ENCODE results near the gene GABRD.

The GABRD gene

GRCh38 chr1:2050461-2050792, 31.3 kb downstream of the GABRD start:
- in situ Hi-C loops (cut with MboI; ENCODE audit: low sequenced_read_pairs): no loop called here

DNA sequence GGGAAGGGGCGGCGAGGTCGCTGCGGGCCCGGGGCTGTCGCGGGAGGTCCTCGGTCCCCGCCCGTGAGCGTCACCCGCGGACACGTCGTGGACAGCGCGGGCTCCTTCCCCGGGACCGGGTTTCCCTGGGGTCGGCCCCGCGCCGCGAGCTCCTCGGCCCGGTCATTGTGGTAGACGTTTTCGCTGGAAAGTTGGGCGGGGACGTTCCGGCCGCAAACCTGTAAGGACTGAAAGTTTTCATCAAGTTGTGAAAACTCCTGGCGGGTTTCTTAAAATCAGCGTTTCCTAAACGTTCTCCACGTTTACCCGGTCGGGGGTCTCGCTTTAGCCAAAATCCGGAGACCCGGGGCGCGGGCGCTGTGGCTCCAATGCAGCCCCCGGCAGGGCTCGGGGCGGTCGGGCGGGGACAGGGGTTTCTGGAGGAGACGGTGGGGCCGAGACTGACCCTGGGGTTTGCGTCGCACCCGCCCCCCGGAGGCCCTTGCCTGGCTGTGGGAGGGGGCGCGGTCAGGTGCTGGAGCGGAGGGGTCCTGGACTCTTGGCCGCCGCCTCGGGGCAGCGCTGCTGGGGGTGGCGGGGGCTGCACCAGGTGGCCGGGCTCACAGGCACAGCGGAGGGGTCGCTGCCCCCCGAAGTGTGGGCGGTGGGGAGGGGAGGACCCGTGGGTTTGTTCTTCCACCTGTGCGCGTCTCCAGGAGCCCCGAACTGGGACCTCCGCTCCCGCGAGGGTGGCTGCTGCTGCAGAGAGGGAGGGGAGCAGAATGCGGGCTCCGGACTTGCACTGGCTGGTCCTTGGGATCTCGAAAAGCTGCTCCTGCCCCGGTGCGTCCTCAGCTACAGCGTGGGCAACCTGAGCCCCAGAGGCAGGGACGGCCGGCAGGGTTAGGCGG, 31.9 kb downstream of the GABRD start:
- in situ Hi-C loops (cut with MboI; ENCODE audit: low sequenced_read_pairs): no loop called here

DNA sequence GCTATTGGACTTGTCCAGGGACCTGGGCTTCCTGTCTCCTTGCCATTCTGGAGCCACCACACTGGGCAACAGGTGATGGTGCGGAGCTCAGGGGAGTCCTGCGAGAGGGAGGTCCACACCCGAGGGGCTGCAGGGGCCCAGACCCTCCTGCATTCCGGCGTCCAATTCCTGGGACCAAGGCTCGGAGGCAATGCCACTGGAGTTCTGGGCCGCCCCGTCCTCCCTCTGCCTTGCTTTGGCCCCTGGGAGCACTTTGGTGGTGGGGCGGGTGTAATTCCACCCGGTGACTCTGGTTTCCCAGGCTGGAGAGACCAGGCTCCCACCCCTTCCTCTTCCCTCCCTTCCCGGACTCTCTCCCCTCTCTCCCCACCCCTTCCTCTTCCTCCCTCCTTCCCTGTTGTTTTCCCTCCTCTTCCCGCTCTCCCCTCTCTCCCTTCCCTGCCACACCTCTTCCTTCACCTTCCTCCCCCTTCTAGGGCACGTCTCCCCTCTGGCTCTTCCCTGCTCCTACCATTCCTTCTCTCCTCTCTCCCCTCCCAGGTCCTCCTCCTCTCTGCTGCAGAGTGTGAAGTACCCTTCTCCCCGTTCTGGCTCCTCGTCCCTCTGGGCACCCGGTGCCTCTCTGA, 33.0 kb downstream of the GABRD start:
- in situ Hi-C loops (cut with MboI; ENCODE audit: low sequenced_read_pairs): no loop called here

- in situ Hi-C loops (cut with MboI; ENCODE audit: low sequenced_read_pairs): no loop called here
Observed at GRCh38 chr1:2052756-2053155, 33.6 kb downstream of the GABRD start.

DNA sequence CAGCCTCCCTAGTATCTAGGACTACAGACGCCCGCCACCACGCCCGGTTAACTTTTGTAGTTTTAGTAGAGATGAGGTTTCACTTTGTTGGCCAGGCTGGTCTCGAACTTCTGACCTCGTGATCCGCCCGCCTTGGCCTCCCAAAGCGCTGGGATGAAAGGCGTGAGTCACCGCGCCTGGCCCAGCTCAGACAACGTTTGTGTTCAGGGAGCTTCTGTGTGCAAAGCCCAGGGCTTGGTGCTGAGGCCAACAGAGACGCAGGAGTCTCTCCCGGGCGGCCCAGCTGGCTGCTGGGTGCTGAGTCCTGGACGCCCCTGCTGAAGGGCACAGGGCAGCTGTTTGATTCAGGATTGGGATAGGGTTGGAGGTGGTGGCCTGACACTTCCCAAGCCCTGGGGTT, 34.1 kb downstream of the GABRD start:
- in situ Hi-C loops (cut with MboI; ENCODE audit: low sequenced_read_pairs): no loop called here

GRCh38 chr1:2053784-2054376, 34.7 kb downstream of the GABRD start:
- in situ Hi-C loops (cut with MboI; ENCODE audit: low sequenced_read_pairs): no loop called here

DNA sequence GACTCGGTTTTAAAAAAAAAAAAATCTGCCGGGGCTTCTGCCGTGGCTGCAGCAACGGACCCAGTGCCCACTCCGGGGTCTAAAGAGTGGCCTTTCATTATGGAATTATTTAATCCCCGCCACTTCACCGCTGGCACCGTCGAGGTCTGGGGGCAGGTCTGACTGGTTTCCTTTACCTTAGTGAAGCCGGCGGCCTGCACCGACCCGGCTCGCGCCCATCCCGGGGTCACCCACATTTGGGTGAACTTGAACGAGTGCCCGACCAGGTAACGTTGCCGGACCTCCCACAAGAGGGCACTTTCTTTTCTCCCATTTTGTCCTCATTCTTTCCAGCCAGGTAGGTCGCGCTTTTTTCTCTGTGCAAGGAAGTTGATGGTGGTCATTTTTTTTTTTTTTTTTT, 35.4 kb downstream of the GABRD start:
- in situ Hi-C loops (cut with MboI; ENCODE audit: low sequenced_read_pairs): no loop called here

- in situ Hi-C loops (cut with MboI; ENCODE audit: low sequenced_read_pairs): no loop called here
Observed at GRCh38 chr1:2055911-2056575, 36.9 kb downstream of the GABRD start.

DNA sequence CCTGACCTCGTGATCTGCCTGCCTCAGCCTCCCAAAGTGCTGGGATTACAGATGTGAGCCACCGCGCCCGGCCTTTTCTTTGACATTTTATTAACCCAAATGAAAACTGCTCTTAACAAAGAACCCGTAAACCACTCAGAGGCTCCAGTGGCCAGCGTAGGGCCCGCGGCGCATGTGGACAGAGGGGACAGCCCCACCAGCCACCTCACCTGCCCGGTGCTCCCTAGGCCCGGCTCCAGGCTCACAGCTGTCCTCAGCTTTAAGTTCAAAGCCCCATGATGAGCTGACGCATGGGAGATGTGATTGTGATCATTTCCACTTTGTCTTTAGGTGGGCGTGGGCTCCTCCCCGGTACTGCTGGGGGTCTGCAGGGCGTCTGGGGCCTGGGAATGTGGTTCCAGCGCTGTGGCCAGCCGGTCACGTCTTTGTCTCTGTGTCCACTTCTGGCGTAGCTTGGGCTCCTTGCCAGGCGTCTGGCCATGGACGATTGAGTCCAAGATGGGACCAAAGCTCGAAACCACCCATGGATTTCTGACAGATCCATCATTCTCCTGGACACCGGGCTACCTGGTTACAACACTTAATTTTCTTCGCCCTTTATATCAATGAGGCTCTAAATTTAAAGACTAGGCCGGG, 37.9 kb downstream of the GABRD start:
- in situ Hi-C loops (cut with MboI; ENCODE audit: low sequenced_read_pairs): no loop called here

DNA sequence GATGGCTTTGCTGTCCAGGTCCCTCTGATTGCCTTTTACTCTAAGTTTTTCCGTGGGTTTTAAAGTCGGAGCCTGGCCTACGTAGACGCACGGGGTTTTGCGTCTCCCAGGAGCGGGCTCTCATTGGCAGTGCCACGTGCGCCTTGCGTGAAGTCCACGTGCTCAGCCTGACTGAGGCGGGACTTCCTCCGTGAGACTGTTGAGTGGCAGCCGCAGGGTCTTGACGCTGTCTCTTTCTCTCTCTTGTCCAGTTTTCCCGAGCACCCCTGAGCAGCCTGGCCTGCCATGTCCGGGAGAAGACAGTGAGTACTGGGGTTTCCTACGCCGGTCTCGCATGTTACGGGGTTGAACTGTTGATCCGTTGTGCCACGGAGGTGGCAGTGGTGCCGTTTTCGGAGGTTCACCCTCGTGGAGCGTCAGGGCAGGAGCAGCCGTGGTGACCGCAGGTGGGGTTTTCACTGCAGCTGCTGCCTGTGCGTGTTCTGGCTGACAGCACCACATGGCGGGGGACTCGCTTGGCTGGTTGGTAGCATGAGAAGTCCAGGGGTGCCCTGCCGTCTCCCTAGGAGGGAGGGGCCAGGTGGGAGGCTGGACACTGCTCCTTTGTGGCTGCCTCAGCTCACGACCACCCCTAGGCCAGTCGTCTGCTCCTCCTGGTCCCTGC, 40.3 kb downstream of the GABRD start:
- in situ Hi-C loops (cut with MboI; ENCODE audit: low sequenced_read_pairs): no loop called here

GRCh38 chr1:2060072-2060471, 40.9 kb downstream of the GABRD start:
- in situ Hi-C loops (cut with MboI; ENCODE audit: low sequenced_read_pairs): no loop called here

DNA sequence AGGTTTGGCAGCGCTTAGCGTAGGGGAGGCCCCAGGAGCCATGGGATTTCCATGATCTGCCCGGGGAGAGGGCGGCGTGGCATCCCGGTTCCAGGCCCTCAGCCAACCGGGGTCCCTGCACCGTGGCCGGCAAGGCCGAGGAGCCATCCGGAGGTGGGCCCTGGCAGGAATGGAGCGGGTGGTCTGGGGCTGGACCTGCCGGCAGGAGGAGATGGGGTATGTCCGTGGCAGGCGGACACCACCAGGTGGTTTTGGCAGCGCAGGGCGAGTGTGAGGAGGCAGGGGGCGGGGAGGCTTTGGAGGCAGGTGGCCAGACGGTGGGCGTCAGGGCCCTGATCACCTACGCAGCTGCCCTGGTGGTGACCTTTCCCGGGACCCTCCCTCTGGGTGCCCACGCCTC, 41.4 kb downstream of the GABRD start:
- in situ Hi-C loops (cut with MboI; ENCODE audit: low sequenced_read_pairs): no loop called here

DNA sequence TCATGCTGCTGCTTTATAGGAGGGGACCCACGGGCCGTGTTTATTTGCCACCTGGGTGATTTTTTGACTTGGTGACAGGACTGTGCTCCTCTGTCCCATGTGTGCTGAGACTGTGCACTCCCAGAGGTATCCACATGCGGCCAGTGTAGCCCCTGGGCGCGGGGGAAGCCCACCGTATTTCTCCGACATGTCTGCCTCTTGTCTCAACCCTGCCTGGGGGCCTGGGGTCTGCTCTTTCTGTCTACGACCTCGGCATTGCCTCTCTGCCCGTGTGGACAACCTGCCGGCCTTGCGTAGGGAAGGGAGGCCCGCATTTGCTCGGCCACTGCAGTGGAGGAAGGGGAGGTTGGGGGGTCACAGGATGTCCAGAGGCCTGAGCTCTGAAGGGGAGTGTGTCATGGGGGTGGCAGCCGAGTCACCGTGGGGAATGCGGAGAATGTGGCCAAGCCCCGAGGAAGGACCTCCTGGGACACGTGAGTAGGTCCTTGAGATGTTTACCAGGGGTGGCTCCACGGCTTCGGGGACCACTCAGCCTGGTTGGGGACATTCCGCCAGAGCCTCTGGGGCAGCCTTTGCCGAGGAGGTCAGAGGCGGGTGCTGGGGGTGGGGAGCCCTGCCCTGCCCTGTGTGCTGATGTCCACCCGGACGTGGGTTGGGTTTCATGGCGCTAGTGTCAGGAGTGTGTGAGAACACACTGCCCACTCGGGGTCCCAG, 42.1 kb downstream of the GABRD start:
- in situ Hi-C loops (cut with MboI; ENCODE audit: low sequenced_read_pairs): no loop called here

DNA sequence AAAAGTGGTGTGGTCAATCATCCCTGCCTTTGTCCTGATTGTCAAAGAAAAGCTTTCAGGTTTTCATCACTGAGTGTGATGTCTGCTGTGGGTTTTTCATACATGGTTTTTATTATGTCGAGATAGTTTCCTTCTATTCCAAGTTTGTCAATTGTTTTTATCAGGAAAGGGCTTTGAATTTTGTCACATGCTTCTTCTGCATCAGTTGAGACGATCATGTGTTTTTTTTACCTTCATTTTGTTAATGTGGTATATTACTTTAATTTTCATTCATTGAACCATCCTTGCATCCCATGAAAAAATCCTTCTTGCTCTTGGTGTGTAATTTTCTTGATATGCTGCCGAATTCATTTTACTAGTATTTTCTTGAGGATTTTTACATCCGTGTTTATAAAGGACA, 46.6 kb downstream of the GABRD start:
- in situ Hi-C loops (cut with MboI; ENCODE audit: low sequenced_read_pairs): no loop called here

DNA sequence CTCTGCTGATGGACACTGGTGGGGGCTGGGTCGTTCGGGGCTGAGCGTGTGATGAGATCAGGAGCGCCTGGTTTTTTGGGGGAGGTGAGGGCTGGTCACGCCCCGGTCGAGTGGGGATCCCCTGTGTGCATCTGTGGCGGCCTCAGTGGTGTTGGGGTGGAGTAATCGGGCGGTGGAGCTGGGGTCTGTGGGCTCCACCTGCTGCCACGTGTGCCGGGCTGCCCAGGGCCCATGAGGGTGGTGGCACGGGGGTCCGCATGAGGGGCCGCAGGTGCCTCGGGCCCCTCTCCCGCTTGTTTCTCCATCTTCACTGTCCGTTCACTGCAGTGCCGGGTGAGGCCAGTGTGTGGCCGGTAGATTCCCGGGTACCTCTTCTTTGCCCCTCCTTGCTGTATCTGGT, 48.2 kb downstream of the GABRD start:
- in situ Hi-C loops (cut with MboI; ENCODE audit: low sequenced_read_pairs): no loop called here

DNA sequence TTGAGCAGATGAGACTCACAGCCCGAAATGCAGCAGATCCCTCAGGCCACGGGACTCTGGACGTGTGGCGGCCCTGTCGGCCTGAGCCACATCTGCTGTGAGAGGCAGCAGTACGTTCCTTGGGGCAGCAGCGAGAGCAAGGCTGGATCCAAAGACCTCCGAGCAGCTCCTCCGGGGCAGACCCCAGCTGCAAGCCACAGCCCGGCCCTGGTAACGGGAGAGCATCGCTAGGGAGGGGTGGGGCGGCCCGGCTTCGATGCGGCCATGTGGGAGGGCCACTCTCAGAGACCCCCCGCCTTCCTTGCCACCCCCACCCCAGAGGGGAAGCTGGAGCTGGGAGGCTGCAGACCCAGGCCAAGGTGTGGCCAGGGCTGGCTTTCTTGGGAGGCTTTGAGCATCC, 48.8 kb downstream of the GABRD start:
- in situ Hi-C loops (cut with MboI; ENCODE audit: low sequenced_read_pairs): no loop called here

- in situ Hi-C loops (cut with MboI; ENCODE audit: low sequenced_read_pairs): no loop called here
Observed at GRCh38 chr1:2068951-2069350, 49.8 kb downstream of the GABRD start.

GRCh38 chr1:2070016-2070415, 50.9 kb downstream of the GABRD start:
- in situ Hi-C loops (cut with MboI; ENCODE audit: low sequenced_read_pairs): no loop called here

DNA sequence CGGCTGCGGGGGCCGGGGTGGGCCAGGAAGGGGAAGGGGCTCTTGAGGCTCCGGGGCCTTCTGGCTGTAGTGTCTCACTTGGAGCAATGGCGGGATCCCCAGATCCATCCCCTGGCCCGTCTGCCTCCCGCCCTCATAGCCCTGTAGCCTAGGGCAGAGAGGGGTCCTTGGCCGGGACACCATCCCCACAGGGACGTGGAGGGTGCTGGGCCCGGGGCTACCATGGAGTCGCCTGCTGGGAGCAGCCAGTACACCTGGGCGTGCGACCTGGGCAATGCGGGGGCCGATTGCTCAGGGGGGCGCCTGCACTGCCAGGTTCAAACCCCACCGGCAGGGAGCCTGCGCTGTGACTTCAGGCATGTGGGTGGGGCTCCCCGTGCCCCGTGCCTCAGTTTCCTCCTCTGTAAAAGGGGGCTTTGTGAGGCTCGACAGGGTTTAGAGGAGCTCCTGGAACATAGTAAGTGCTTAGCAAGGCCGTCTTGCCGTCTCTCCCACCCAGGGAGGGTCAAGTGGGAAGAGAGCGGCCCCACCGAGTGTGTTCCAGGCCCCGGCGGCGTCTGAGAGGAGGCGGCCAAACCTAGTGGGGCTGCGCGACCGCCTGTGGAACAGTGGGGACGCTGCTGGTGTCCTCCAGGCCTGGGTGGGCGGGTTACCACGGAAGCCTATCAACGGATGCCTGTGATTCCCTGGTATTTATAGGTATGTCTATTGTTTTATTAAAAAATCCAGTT, 51.8 kb downstream of the GABRD start:
- in situ Hi-C loops (cut with MboI; ENCODE audit: low sequenced_read_pairs): no loop called here
